ENCODE results near the gene FBXO47.

DNA sequence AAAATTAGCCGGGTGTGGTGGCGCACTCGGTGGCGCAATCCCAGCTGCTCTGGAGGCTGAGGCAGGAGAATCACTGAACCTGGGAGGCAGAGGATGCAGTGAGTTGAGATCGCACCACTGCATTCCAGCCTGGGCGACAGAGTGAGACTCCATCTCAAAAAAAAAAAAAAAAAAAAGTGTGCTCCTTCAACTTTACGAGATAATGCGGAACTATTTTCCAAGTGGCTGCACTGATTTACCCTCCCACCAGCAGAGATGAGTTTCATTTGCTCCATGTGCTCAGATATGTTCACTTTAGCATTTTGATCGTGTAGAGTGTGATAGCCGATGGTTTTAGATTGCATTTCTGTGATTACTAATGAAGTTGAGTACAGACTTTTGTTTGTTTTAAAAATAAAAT, 61.8 kb downstream of the FBXO47 start:
- TF ChIP-seq, protein P1, sequence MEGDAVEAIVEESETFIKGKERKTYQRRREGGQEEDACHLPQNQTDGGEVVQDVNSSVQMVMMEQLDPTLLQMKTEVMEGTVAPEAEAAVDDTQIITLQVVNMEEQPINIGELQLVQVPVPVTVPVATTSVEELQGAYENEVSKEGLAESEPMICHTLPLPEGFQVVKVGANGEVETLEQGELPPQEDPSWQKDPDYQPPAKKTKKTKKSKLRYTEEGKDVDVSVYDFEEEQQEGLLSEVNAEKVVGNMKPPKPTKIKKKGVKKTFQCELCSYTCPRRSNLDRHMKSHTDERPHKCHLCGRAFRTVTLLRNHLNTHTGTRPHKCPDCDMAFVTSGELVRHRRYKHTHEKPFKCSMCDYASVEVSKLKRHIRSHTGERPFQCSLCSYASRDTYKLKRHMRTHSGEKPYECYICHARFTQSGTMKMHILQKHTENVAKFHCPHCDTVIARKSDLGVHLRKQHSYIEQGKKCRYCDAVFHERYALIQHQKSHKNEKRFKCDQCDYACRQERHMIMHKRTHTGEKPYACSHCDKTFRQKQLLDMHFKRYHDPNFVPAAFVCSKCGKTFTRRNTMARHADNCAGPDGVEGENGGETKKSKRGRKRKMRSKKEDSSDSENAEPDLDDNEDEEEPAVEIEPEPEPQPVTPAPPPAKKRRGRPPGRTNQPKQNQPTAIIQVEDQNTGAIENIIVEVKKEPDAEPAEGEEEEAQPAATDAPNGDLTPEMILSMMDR (IDR thresholded peaks at IDR 0.05; ENCODE audit: low read depth, low read length, poor library complexity, severe bottlenecking) = no peak
- no peak for TF ChIP-seq EZH2phosphoT487 (IDR thresholded peaks at IDR 0.05; ENCODE audit: borderline replicate concordance, low read length)
